Ovary (tissue), 3 donors: Measurements from ENCODE around the gene ELP4.

Experiments used
- POLR2A ChIP-seq: fragments of 450-650 bp; IDR thresholded peaks from one replicate; pipeline ENCODE4 v1.6.1; 2017; ENCODE audit warnings: antibody characterized with exemption, mild to moderate bottlenecking, moderate library complexity
- TF ChIP-seq, protein P1 (sequence below), 3 donors: fragments of 450-650 bp in 2 of 3; fragments of 200-600 bp in 1 of 3; IDR thresholded peaks; one replicate each; pipeline versions ENCODE4 v1.5.1 to v1.8.0; 2016 to 2022; ENCODE audit warnings: antibody characterized with exemption in 3 of 3, mild to moderate bottlenecking in 1 of 3
- donor health status: DM: no; HTN: no; CAD: no.

DNA sequence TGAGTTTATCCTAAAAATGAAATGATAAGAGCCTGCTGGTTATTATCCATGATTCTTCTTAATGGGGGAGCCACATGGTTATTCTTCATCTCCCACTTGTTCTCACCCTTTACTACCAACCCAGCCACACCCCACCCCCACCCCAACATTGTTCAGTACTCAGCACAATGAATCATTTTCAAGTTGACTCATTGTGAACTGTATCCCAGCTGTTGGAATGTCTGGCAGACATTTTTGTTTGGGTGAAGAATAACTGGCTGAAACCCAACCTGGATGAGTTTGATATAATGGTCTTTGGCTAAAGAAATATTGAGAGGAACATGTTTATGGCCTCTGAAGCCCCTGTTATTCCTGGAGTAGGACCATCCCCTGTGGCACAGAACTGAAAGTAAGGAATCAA lies 136.2 kb downstream of the ELP4 start:
- TF ChIP-seq, protein P1, sequence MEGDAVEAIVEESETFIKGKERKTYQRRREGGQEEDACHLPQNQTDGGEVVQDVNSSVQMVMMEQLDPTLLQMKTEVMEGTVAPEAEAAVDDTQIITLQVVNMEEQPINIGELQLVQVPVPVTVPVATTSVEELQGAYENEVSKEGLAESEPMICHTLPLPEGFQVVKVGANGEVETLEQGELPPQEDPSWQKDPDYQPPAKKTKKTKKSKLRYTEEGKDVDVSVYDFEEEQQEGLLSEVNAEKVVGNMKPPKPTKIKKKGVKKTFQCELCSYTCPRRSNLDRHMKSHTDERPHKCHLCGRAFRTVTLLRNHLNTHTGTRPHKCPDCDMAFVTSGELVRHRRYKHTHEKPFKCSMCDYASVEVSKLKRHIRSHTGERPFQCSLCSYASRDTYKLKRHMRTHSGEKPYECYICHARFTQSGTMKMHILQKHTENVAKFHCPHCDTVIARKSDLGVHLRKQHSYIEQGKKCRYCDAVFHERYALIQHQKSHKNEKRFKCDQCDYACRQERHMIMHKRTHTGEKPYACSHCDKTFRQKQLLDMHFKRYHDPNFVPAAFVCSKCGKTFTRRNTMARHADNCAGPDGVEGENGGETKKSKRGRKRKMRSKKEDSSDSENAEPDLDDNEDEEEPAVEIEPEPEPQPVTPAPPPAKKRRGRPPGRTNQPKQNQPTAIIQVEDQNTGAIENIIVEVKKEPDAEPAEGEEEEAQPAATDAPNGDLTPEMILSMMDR (IDR thresholded peaks at IDR 0.05), result no peak
- TF ChIP-seq POLR2A, result no peak
